GM18526 (cell line): ENCODE data around the gene TBC1D5.
A peak's percentile ranks its signal among the peaks of the same experiment; 100 is the strongest.

Experiments used
- POLR2A ChIP-seq: IDR thresholded peaks from 3 replicates; pipeline ENCODE4 v1.6.1; 2011; ENCODE audit not compliant: insufficient read length; ENCODE audit errors: extremely low read depth

Gene TBC1D5, protein sequence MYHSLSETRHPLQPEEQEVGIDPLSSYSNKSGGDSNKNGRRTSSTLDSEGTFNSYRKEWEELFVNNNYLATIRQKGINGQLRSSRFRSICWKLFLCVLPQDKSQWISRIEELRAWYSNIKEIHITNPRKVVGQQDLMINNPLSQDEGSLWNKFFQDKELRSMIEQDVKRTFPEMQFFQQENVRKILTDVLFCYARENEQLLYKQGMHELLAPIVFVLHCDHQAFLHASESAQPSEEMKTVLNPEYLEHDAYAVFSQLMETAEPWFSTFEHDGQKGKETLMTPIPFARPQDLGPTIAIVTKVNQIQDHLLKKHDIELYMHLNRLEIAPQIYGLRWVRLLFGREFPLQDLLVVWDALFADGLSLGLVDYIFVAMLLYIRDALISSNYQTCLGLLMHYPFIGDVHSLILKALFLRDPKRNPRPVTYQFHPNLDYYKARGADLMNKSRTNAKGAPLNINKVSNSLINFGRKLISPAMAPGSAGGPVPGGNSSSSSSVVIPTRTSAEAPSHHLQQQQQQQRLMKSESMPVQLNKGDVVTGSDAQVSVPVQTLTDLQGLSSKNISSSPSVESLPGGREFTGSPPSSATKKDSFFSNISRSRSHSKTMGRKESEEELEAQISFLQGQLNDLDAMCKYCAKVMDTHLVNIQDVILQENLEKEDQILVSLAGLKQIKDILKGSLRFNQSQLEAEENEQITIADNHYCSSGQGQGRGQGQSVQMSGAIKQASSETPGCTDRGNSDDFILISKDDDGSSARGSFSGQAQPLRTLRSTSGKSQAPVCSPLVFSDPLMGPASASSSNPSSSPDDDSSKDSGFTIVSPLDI

DNA sequence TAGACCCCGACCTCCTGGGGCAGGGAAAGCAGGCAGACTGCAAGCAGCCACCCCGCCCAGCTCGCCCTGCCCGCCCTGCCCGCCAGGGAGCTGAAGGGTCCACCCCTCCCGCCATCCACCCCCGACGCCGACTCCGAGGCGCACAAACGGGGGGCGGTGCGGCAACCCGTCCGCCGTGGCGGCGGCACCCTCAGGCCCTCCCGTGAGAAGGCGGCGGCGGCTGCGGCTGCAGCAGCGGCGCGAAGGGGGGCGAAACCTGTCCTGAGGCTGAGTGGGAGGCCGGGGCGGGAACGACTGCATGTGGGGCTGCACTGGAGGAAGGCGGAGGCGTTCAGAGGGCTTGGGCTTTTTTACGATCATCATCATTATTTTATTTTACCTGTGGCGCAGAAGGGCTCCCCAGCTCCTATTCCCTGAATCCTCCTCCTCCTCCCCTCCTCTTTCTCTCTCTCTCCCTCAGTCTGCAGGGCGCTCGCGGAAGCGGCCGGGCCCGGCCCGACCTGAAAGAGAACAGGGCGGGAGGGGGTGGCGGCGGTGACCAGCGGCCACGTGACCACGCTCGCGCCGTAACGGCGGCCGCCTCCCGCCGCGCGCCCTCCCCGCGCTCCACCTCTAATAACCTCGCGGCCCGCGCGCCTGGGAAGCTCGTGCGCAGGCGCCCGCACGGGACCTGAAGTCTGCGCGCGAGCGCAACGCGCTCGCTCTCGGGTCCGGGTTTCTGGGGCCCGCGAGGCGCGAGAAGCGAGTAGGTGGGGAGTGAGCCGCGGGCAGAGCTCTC is at the start of gene TBC1D5:
TBC1D5 (minus strand) TSS at position 530 of the 778 bp plus-strand sequence. CDS start 234,061 bp downstream, outside the sequence.
- TF ChIP-seq POLR2A = peak; percentile 62

DNA sequence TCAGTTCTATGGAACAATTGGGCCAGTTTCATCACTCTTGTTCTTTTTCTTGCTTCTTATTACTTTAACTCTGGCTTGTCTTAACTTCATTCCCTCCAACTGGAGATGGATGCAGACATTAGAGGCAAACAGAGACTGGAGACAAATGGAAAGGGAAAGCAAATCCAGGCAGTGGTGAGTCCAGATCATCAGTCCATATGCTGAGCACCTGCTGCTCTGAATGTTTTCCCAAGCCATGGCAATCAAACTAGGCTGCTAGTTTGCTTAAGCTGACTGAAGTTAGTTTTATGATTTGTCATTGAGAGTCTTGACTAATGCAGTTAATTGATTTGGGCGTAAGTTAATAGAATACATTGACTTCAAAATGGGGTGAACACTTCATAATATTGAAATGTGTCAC is 41.0 kb upstream of the TBC1D5 start:
- no peak for TF ChIP-seq POLR2A

DNA sequence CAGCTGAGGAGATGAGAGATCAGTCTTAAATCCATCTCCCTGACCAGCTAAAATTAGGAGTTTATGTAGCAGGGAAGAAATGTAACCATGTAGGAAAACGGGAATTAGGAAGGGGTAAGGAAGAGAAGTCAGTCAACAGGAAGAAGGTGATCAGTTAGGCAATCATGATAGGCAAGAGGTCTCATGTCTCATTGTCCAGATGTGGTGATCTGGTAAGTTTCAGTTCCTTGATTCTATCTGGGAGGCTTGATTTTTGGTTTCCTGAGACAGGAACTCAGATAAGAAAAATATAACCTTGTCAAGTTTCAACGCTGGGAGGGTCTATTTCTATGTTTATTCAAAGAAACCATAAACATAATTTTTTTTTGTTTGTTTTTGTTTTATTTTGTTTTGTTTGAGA is 40.3 kb upstream of the TBC1D5 start:
- no peak for TF ChIP-seq POLR2A

DNA sequence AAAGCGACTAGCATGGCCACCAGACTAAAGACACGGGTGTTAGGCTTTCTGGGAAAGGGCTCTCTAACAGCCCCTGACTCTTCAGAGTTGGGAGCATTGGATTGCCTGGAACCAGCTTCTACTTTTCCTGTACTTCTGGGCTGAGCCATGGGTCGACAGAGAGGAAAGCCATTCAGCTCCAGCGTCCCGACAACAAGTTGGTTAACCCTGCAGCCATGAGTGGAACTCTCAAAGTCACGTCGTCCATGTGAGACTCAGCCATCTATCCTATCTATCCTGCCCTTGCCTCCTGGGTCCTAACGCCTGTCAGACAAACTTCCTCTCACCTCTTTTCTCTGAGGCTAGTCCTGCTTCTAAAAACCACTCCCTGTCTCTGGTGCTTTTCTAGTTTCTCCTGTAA is 32.6 kb upstream of the TBC1D5 start:
- TF ChIP-seq POLR2A = no peak

DNA sequence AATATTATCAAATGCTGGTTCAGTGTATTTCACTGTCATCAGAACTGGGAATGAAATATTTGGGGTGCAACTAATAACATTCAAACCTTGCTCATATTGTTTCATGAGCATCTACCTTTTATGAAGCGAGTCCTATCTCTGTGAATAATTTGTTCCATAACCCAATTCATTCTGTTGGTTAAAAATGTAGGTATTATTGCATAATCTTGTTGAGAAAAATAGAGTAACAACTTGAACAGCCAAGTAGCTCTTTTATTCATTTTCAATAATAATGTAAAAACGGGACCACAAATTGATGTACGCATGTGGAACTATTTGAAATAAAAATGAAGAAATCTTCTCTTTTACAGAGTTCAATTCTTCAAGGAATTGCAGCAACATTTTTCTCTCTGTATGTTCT is 30.1 kb upstream of the TBC1D5 start:
- no peak for TF ChIP-seq POLR2A

DNA sequence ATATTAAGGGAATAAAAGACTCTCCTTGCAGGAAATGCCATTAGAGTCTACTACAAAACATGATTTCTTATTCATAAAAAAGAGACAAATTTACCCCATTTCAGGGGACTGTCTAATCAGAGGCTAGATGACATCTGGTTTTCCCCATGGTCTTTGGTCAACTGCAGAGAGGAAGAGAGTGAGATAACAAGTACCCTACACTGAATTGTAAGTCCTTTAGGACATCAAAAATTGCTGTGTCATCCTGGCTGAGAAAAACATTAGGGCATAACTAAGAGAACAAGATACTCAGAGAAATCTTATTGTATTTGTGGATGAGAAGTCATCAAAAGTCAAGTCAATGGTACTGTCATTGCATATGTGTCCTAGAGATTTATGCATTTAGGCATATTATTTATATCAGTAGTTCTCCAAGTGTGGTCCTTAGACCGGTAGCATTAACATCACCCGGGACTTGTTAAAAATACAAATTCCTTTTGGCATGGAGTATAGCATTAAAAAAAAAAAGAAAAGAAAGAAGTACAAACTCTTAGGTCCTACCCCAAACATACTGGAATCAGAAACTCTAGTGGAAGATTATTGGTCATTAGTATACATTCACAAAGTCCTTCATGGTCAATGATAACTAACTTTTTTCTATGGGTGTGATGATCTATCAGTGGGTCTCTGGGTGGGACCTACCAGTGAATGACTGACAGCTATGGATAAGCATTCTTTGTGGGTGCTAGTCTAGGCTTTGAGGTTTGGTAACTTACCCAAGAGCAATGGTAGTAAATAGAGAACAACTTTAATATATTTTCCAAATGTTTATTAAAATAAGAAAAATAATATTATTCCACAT is 29.0 kb upstream of the TBC1D5 start:
- no peak for TF ChIP-seq POLR2A

DNA sequence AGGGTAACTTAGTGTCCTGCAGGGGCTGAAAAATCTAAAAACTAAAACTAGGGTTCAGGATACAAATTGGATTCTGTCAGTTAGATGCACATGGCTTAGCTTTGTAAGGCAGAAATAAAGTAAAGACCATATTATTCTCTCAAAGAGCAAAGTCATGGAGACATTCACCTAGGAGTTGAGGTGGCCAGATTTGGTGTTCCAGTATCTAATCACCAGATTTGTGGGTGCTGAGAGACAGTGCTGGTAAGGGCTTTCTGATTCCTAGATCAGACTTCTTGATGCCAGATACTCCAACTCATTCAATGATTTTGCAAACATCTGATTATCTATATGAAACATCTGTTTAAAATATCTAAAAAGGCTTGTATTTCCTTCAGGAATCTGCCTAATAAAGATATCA is 28.3 kb upstream of the TBC1D5 start:
- no peak for TF ChIP-seq POLR2A

DNA sequence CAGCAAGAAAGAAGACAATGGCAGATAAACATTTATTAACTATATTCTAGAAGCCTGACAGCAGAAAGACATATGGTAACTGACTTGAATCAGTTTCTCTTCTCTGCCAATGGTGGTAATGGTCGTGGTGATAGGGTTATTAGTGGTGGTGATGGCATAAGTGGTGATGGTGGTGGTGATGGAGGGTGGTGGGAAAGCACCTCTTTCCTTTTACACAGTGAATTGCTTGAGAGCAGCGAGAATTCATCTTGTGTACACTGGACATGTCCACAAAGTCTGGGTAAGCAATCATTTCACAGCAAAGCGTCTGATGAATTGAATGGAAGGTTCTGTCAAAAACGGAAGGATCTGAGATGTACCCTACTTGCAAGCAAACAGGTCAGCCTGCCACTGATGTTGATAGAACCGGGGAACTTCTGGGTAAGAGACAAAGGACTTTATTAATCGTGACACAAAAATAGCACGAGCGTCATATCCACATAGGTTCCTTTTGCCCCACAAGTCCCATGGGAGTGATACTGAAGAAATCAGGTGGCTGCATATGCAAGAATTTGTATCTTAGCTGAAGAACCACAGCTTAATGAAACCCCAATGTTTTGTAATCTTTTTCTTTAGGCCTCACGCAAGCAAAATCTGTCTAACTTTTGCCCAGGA is 23.5 kb upstream of the TBC1D5 start:
- TF ChIP-seq POLR2A = no peak

DNA sequence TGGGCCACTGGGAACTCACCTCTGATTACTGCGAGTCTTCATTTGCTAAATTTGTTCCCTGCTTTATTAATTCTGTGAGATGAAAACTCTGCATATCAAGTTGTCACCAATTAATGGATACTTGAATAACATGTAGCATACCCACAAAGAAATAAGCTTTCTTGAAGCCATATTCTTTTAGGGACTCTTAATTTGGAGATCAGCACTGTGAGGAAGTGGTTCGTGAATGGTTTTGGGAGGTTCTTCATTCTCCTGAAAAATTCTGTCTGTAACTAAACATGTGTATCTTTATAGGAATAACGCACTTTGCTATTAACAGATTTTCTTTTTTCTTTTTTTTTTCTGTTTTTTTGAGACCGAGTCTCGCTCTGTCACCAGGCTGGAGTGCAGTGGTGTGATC is 19.1 kb upstream of the TBC1D5 start:
- no peak for TF ChIP-seq POLR2A

DNA sequence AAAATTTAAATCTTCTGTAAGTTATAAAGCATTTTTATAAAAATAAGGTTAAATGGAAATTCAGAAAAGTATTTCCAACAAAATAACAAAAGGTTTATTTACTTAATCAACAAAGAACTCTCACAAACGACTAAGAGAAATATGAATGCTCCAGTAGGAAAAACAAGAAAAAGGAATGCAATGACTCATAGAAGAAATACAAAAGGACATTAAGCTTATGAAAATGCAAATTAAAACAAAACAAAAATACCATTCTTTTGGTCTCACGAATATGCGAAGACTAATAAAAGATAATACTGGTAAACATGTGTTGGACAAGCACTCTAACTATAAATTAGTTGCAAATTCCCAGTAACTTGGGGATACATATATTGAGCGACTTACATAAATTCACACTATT is 17.5 kb upstream of the TBC1D5 start:
- TF ChIP-seq POLR2A = no peak

DNA sequence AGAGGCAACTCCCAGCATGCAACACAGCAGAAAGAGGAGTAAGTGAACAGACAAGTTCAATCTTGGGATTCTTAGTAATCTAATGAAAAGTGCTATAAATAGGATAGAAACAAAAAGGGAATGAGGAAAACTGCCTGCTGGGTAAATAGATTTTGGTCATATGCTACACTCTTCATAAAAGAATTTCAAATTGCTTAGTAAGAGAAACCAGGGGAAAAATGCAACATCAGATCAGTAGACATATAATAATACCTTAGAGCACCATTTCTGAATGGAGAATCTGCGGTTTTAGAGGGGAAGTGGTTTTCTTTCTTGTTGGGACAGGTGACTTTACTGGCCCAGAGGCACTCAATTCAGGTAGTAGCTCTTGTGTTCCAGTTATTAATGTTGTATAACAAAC is 13.4 kb upstream of the TBC1D5 start:
- TF ChIP-seq POLR2A = no peak

DNA sequence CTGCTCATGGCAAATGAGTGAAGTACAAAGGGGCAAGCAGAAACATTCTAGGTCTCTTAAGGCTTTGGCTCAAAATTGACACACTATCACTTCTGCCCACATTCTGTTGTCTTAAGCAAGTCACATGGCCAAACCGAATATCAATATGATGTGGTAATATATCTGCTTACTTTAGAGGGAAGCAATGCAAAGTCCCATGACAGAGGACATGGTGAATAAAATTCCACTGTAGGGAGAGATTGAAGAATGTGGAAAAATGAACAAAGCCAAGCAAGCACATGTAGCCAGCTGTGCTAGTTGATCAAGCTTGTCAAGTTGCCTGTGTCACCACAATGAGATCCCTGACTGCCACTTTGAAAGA is 11.2 kb upstream of the TBC1D5 start:
- TF ChIP-seq POLR2A = no peak

DNA sequence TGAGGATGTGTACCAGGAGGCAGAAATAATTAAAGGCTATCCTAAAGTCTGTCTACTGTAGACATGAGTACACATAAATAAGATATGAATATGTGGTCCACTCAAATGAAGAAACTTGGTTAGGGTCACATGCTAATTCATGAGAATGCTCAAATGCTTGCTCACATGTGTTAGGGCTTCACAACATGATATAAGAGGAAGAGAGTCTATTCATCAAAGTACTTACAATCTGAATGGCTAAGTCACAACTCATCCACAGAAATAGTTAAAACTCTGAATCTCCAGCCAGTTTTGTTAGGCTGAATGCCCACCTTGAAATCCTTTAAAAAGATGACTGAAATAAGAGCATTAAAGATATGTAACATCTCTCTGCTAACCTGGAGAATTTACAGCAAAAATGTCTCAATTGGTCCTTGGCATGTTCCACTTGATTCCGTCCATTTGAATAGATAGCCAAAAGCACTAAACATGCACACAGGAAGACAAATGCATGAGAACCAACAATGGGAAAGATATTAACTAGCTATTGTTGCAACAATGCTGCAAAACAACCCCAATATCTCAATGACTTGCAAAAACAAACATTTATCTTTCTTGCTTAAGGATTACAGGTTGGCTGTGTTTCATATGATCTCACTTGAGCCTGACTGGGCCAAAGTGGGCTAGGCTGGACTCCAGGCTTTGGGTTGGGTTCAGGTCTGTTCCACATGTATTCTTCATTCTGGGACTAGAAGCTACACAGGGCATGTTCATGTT is 10.6 kb upstream of the TBC1D5 start:
- TF ChIP-seq POLR2A = no peak

DNA sequence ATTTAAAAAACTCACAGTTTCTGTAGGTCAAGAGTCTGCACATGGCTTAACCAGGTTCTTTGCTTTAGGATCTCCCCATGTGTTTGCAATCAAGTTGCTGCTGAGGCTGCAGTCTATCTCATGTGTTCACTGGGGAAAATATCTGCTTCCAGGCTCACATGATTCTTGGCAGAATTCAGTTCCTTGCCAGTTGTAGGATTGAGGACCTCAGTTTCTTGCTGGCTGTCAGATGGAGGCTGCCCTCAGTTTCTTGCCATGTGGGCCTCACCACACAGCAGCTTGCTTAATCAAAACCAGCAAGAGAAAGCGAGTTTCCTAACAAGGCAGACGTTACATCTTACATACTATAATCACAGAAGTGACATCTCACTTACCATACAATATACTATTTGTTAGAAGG is 10.0 kb upstream of the TBC1D5 start:
- no peak for TF ChIP-seq POLR2A
